ENCODE measurements around the gene FBXO28. TPM values are rescaled to one million over a fixed set of nuclear protein-coding genes. Genes with fewer than 3 reads are reported as not detected.

FBXO28 gene
- total RNA-seq, 2 experiments from 2014 or later, result 17.1 to 19.7 TPM

GRCh38 chr1:224124220-224124619 is 10.3 kb downstream of the FBXO28 start:
- intact Hi-C loops (cut with DNase I, micrococcal nuclease), result no loop called here
- Mint-ChIP-seq H3K27me3 (no peaks in the 10 kb centered on the region), H3K36me3 (ENCODE audit: low read depth) (peaks cover 14% of the 10 kb centered on the region), H3K4me3 (no peak overlapping the region), H3K27ac (no peak overlapping the region), H3K4me1 (peaks cover 27% of the 10 kb centered on the region), H3K9me3 (ENCODE audit: low read depth) (no peaks in the 10 kb centered on the region)
- DNase-seq (no peak), ATAC-seq (no peak)
- CTCF ChIA-PET, result interaction anchor here (0.6 to 3.6 kb wide), 4 partner anchors 8 to 440 kb away, joined by 3 to 19 read pairs (median 4); no protein-coding TSS in a partner anchor
- POLR2A ChIA-PET, result no interaction called here

GRCh38 chr1:224127925-224128819 is 14.3 kb downstream of the FBXO28 start:
- H3K36me3 Mint-ChIP-seq (ENCODE audit: low read depth), result peaks cover 34% of the 10 kb centered on the region
- POLR2A ChIA-PET, result no interaction called here
- no peak for ATAC-seq

GRCh38 chr1:224131253-224131652 is 17.3 kb downstream of the FBXO28 start:
- Mint-ChIP-seq H3K4me1 (peaks cover 4% of the 10 kb centered on the region), H3K27me3 (no peaks in the 10 kb centered on the region), H3K9me3 (ENCODE audit: low read depth) (no peaks in the 10 kb centered on the region), H3K4me3 (no peak overlapping the region), H3K36me3 (ENCODE audit: low read depth) (peaks cover 28% of the 10 kb centered on the region), H3K27ac (no peak overlapping the region)
- ATAC-seq (no peak), DNase-seq (no peak)
- ChIA-PET POLR2A (no interaction called here), CTCF (interaction anchor here (0.9 kb wide), 1 partner anchor 61 kb away, joined by 5 read pairs; no protein-coding TSS in a partner anchor)
- intact Hi-C loops (cut with DNase I, micrococcal nuclease), result no loop called here

More at GRCh38 chr1:224127925-224128819, 14.3 kb downstream of the FBXO28 start:
- Mint-ChIP-seq H3K9me3 (ENCODE audit: low read depth) (no peaks in the 10 kb centered on the region), H3K4me3 (no peak overlapping the region), H3K27me3 (no peaks in the 10 kb centered on the region), H3K27ac (no peak overlapping the region), H3K4me1 (peaks cover 17% of the 10 kb centered on the region)
- no peak for DNase-seq
- CTCF ChIA-PET, result interaction anchor here (0.6 to 1.2 kb wide), 8 partner anchors 12 to 329 kb away, joined by 3 to 5 read pairs (median 3); no protein-coding TSS in a partner anchor
- intact Hi-C loops (cut with DNase I, micrococcal nuclease), result no loop called here

- no peak overlapping the region for H3K27ac Mint-ChIP-seq
- H3K27me3 Mint-ChIP-seq, result no peaks in the 10 kb centered on the region
- ChIA-PET POLR2A (no interaction called here), CTCF (no interaction called here)
- H3K36me3 Mint-ChIP-seq (ENCODE audit: low read depth), result peaks cover 33% of the 10 kb centered on the region
- no peak overlapping the region for H3K4me3 Mint-ChIP-seq
- ATAC-seq, result no peak
- DNase-seq, result no peak
- H3K4me1 Mint-ChIP-seq, result no peaks in the 10 kb centered on the region
- intact Hi-C loops (cut with DNase I, micrococcal nuclease), result no loop called here
- no peaks in the 10 kb centered on the region for H3K9me3 Mint-ChIP-seq (ENCODE audit: low read depth)
Observed at GRCh38 chr1:224132901-224133300, 19.0 kb downstream of the FBXO28 start.

GRCh38 chr1:224133741-224134299 is 19.9 kb downstream of the FBXO28 start:
- H3K4me1 Mint-ChIP-seq, result no peaks in the 10 kb centered on the region
- no peak overlapping the region for H3K27ac Mint-ChIP-seq
- H3K4me3 Mint-ChIP-seq, result no peak overlapping the region
- no peak for ATAC-seq
- peaks cover 35% of the 10 kb centered on the region for H3K36me3 Mint-ChIP-seq (ENCODE audit: low read depth)
- DNase-seq, result no peak
- intact Hi-C loops (cut with DNase I, micrococcal nuclease), result no loop called here
- H3K9me3 Mint-ChIP-seq (ENCODE audit: low read depth), result no peaks in the 10 kb centered on the region
- ChIA-PET CTCF (no interaction called here), POLR2A (no interaction called here)
- no peaks in the 10 kb centered on the region for H3K27me3 Mint-ChIP-seq

GRCh38 chr1:224137518-224137917 is 23.6 kb downstream of the FBXO28 start:
- ChIA-PET CTCF (interaction anchor here (0.5 to 2.0 kb wide), 2 partner anchors 15 to 88 kb away, joined by 3 to 5 read pairs; no protein-coding TSS in a partner anchor), POLR2A (no interaction called here)

GRCh38 chr1:224138198-224138597 is 24.3 kb downstream of the FBXO28 start:
- no peaks in the 10 kb centered on the region for H3K9me3 Mint-ChIP-seq (ENCODE audit: low read depth)
- intact Hi-C loops (cut with DNase I, micrococcal nuclease), result no loop called here
- no peak overlapping the region for H3K4me3 Mint-ChIP-seq
- H3K36me3 Mint-ChIP-seq (ENCODE audit: low read depth), result peaks cover 8% of the 10 kb centered on the region
- DNase-seq, result no peak
- no peak for ATAC-seq
- no peaks in the 10 kb centered on the region for H3K4me1 Mint-ChIP-seq
- ChIA-PET POLR2A (no interaction called here), CTCF (interaction anchor here (0.5 to 2.0 kb wide), 3 partner anchors 10 to 89 kb away, joined by 3 to 5 read pairs (median 4); no protein-coding TSS in a partner anchor)
- H3K27ac Mint-ChIP-seq, result no peak overlapping the region
- no peaks in the 10 kb centered on the region for H3K27me3 Mint-ChIP-seq

More at GRCh38 chr1:224137518-224137917, 23.6 kb downstream of the FBXO28 start:
- Mint-ChIP-seq H3K4me1 (no peaks in the 10 kb centered on the region), H3K9me3 (ENCODE audit: low read depth) (no peaks in the 10 kb centered on the region), H3K4me3 (no peak overlapping the region), H3K27me3 (no peaks in the 10 kb centered on the region), H3K27ac (no peak overlapping the region), H3K36me3 (ENCODE audit: low read depth) (peaks cover 13% of the 10 kb centered on the region)
- DNase-seq, result no peak
- no peak for ATAC-seq
- intact Hi-C loops (cut with DNase I, micrococcal nuclease), result no loop called here

- H3K9me3 Mint-ChIP-seq (ENCODE audit: low read depth), result no peaks in the 10 kb centered on the region
- ATAC-seq, result no peak
- no peaks in the 10 kb centered on the region for H3K4me1 Mint-ChIP-seq
- no peak overlapping the region for H3K27ac Mint-ChIP-seq
- H3K27me3 Mint-ChIP-seq, result no peaks in the 10 kb centered on the region
- no peak overlapping the region for H3K4me3 Mint-ChIP-seq
- ChIA-PET POLR2A (interaction anchor here (0.7 kb wide), 1 partner anchor 18 kb away, joined by 7 read pairs; no protein-coding TSS in a partner anchor), CTCF (no interaction called here)
- intact Hi-C loops (cut with DNase I, micrococcal nuclease), result no loop called here
- DNase-seq, result no peak
- peaks cover 8% of the 10 kb centered on the region for H3K36me3 Mint-ChIP-seq (ENCODE audit: low read depth)
Observed at GRCh38 chr1:224141693-224142092, 27.8 kb downstream of the FBXO28 start.

- H3K9me3 Mint-ChIP-seq (ENCODE audit: low read depth), result no peaks in the 10 kb centered on the region
- H3K36me3 Mint-ChIP-seq (ENCODE audit: low read depth), result peaks cover 6% of the 10 kb centered on the region
- ChIA-PET POLR2A (interaction anchor here (0.6 kb wide), 1 partner anchor 331 kb away, joined by 4 read pairs; no protein-coding TSS in a partner anchor), CTCF (interaction anchor here (0.7 kb wide), 1 partner anchor 147 kb away, joined by 3 read pairs; no protein-coding TSS in a partner anchor)
- no peak for DNase-seq
- no peak overlapping the region for H3K27ac Mint-ChIP-seq
- H3K4me1 Mint-ChIP-seq, result peaks cover 9% of the 10 kb centered on the region
- no peak overlapping the region for H3K4me3 Mint-ChIP-seq
- H3K27me3 Mint-ChIP-seq, result no peaks in the 10 kb centered on the region
- intact Hi-C loops (cut with DNase I, micrococcal nuclease), result no loop called here
- ATAC-seq, result no peak
Observed at GRCh38 chr1:224149709-224150108, 35.8 kb downstream of the FBXO28 start.

- Mint-ChIP-seq H3K4me1 (peaks cover 9% of the 10 kb centered on the region), H3K36me3 (ENCODE audit: low read depth) (peaks cover 9% of the 10 kb centered on the region), H3K4me3 (no peak overlapping the region), H3K27ac (no peak overlapping the region), H3K9me3 (ENCODE audit: low read depth) (no peaks in the 10 kb centered on the region), H3K27me3 (no peaks in the 10 kb centered on the region)
- DNase-seq, result no peak
- CTCF ChIA-PET, result interaction anchor here (0.6 to 0.7 kb wide), 3 partner anchors 29 to 1660 kb away, joined by 3 to 5 read pairs (median 4); no protein-coding TSS in a partner anchor
- intact Hi-C loops (cut with DNase I, micrococcal nuclease), result no loop called here
- no peak for ATAC-seq
- POLR2A ChIA-PET, result interaction anchor here (0.7 kb wide), 1 partner anchor 86 kb away, joined by 3 read pairs; no protein-coding TSS in a partner anchor
Observed at GRCh38 chr1:224151117-224151516, 37.2 kb downstream of the FBXO28 start.

GRCh38 chr1:224157316-224157715 is 43.4 kb downstream of the FBXO28 start:
- Mint-ChIP-seq H3K4me1 (no peaks in the 10 kb centered on the region), H3K4me3 (no peak overlapping the region), H3K36me3 (ENCODE audit: low read depth) (peaks cover 22% of the 10 kb centered on the region), H3K27me3 (no peaks in the 10 kb centered on the region), H3K9me3 (ENCODE audit: low read depth) (no peaks in the 10 kb centered on the region), H3K27ac (no peak overlapping the region)
- no peak for DNase-seq
- POLR2A ChIA-PET, result no interaction called here
- no peak for ATAC-seq
- intact Hi-C loops (cut with DNase I, micrococcal nuclease), result no loop called here
- CTCF ChIA-PET, result no interaction called here

Data from activated CD4-positive, alpha-beta T cell treated with anti-CD3 and anti-CD28 coated beads for 36 hours (primary cell).